Activated naive CD8-positive, alpha-beta T cell treated with anti-CD3 and anti-CD28 coated beads, Interleukin-2, amount 50 U/mL, for 24 hours (primary cell): Measurements from ENCODE around the gene CD93.

ENCODE experiments used
- ATAC-seq: fragments of 150-1000 bp; cut with Tn5 transposase; one replicate; pipeline ENCODE4 v1.10.0; 2021
- DNase-seq: peaks from one replicate; pipeline ENCODE4 v3.0.0; 2021
- H3K27ac Mint-ChIP-seq: one replicate; pipeline ENCODE4 v1.8.0; 2021; ENCODE audit warnings: mild to moderate bottlenecking, mixed read lengths
- H3K27me3 Mint-ChIP-seq: one replicate; pipeline ENCODE4 v1.8.0; 2021; ENCODE audit warnings: mixed read lengths
- H3K36me3 Mint-ChIP-seq: one replicate; pipeline ENCODE4 v1.8.0; 2021; ENCODE audit warnings: low read depth, mixed read lengths
- H3K4me1 Mint-ChIP-seq: one replicate; pipeline ENCODE4 v1.8.0; 2021; ENCODE audit warnings: mixed read lengths
- H3K4me3 Mint-ChIP-seq: one replicate; pipeline ENCODE4 v1.8.0; 2021; ENCODE audit warnings: mild to moderate bottlenecking, moderate library complexity, mixed read lengths
- H3K9me3 Mint-ChIP-seq: one replicate; pipeline ENCODE4 v1.8.0; 2021; ENCODE audit warnings: mixed read lengths

CD93 gene

DNA sequence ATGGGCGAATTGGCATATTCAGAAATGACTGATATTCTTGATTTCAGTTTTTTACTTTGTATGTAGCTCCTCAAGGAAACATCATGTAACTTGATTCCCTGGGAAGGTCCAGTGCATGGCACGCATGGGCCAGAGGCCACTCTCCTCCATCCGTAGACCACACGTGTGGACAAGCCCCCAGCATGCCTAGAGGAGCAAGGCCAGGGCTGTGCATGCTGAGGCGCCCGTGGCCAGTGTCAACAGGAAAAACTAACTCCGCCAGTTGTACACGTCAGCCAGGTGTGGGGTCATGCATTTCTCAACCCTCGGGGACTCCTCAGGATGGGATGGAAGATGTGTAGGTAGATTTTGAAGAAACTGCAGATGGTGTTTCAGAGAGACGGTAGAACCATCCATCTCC lies 37.8 kb upstream of the CD93 start:
- Mint-ChIP-seq H3K9me3 (no peaks in the 10 kb centered on the region), H3K27me3 (peaks cover 5% of the 10 kb centered on the region), H3K36me3 (no peaks in the 10 kb centered on the region), H3K4me1 (peaks cover 2% of the 10 kb centered on the region), H3K27ac (no peak overlapping the region), H3K4me3 (no peak overlapping the region)
- ATAC-seq, result no peak
- no peak for DNase-seq

GRCh38 chr20:23122796-23123655 lies 36.9 kb upstream of the CD93 start:
- H3K4me3 Mint-ChIP-seq, result no peak overlapping the region
- no peak overlapping the region for H3K27ac Mint-ChIP-seq
- H3K36me3 Mint-ChIP-seq, result no peaks in the 10 kb centered on the region
- DNase-seq, result no peak
- no peaks in the 10 kb centered on the region for H3K9me3 Mint-ChIP-seq
- no peak for ATAC-seq
- peaks cover 5% of the 10 kb centered on the region for H3K27me3 Mint-ChIP-seq
- peaks cover 2% of the 10 kb centered on the region for H3K4me1 Mint-ChIP-seq

- Mint-ChIP-seq H3K9me3 (no peaks in the 10 kb centered on the region), H3K27me3 (peaks cover 5% of the 10 kb centered on the region), H3K4me1 (peaks cover 2% of the 10 kb centered on the region), H3K27ac (no peak overlapping the region), H3K4me3 (no peak overlapping the region), H3K36me3 (no peaks in the 10 kb centered on the region)
- DNase-seq, result no peak
- ATAC-seq, result no peak
These were observed 36.2 kb upstream of the CD93 start for GRCh38 chr20:23122321-23122720.

- no peaks in the 10 kb centered on the region for H3K9me3 Mint-ChIP-seq
- H3K4me3 Mint-ChIP-seq, result no peak overlapping the region
- no peak for DNase-seq
- H3K4me1 Mint-ChIP-seq, result peaks cover 2% of the 10 kb centered on the region
- no peak overlapping the region for H3K27ac Mint-ChIP-seq
- H3K36me3 Mint-ChIP-seq, result no peaks in the 10 kb centered on the region
- ATAC-seq, result no peak
- peaks cover 5% of the 10 kb centered on the region for H3K27me3 Mint-ChIP-seq
These were observed 35.7 kb upstream of the CD93 start for GRCh38 chr20:23121751-23122320.

DNA sequence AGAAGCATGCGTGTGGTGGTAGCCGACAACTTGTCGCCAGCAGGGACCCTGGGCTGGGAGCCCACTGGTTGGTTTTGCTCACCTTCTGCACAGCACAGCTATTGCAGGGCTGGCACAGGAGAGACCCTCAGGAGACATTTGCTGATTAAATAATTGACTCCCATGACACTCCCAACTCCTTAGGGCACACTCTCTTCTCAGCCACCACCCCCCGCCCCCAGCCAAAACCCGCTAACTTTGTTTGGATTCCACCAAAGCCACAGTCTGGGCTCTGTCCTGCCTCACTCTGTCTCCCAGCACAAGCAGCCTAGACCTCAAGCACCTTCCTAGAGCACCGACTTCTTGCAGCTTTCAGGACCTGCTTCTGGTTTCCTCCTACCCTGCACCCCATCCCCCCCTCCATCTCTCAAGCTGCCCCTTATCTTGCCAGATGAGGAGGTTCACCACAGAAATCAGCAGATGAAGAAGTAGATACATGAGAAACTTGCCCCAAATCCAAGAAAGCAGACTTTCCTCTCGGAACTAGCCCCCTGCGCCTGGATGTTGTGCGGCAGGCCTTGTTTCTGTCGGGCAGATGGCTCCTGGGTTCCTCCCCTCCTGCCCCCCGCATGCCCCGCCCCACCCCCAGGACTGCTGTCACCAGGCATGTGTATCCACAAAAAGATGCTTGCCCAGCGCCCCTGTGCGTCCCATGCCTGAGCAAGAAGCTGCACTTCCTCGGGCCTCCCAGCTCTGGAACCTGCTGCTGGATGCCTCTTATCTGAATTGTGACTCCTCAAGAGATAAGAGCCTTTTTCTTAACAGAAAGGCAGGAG lies 35.0 kb upstream of the CD93 start:
- Mint-ChIP-seq H3K4me3 (no peak overlapping the region), H3K36me3 (no peaks in the 10 kb centered on the region), H3K9me3 (no peaks in the 10 kb centered on the region), H3K27ac (no peak overlapping the region), H3K4me1 (peaks cover 2% of the 10 kb centered on the region), H3K27me3 (peaks cover 5% of the 10 kb centered on the region)
- ATAC-seq, result no peak
- no peak for DNase-seq

DNA sequence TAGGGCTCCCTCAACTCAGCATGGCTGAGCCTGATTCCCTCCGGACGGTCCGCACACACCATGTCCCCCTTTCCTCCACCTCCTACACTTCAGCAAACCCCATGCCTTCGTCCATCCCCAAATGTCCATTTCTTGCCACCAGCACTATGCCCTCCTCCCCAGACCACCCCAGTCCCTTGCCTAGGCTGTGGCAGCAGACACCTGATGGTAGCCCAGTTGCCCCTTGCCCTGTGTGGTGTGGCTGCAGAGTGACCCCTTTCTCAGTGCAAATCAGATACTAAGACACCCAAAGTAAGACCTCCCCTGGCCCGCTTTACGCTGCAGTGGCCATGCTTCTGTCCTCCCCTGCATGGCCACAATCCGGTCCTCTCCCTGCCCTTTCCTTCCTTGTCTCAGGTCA lies 34.1 kb upstream of the CD93 start:
- Mint-ChIP-seq H3K4me3 (no peak overlapping the region), H3K9me3 (no peaks in the 10 kb centered on the region), H3K4me1 (peaks cover 2% of the 10 kb centered on the region), H3K36me3 (no peaks in the 10 kb centered on the region), H3K27me3 (peaks cover 5% of the 10 kb centered on the region), H3K27ac (no peak overlapping the region)
- DNase-seq, result no peak
- no peak for ATAC-seq

DNA sequence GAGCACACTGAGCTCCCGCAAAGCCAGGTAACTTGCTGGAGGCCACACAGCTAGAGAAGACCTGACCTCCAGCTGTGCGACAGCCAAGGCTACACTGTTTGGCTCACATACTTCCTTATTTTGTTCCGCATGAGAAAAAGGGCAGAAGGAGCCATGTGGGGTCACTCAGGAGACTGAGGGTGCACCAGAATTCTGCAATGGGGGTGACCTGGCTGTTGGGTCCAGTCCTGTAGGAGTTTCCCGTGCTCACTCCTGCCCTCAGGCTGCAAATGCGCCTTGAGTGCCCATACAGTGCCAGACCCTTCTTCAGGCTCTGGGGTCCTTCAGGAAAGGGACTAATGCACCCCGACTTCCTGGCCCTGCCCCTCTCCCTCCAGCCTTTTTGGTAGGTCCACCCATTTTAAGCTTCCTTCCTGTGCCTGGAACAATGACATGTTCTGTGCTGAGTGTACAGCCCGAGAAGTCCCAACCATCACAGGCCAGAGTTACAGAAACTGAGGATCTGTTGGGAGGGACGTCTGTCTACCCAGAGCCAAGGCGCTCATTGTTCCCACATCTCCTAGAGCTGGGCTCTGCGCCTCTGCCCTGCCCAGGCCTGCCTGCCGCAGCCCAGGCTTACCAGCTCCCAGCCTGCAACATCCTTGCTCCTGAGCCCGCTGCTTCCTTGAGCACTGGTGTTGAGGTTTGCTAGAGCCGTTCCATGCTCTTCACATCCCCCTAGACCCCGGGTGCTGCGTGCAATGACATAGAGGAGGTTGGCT lies 33.5 kb upstream of the CD93 start:
- Mint-ChIP-seq H3K27ac (no peak overlapping the region), H3K4me3 (no peak overlapping the region), H3K9me3 (no peaks in the 10 kb centered on the region), H3K27me3 (peaks cover 5% of the 10 kb centered on the region), H3K36me3 (no peaks in the 10 kb centered on the region), H3K4me1 (peaks cover 2% of the 10 kb centered on the region)
- DNase-seq, result no peak
- ATAC-seq, result no peak

GRCh38 chr20:23118766-23119165 lies 32.6 kb upstream of the CD93 start:
- peaks cover 2% of the 10 kb centered on the region for H3K4me1 Mint-ChIP-seq
- DNase-seq (no peak), ATAC-seq (no peak)
- no peak overlapping the region for H3K4me3 Mint-ChIP-seq
- no peaks in the 10 kb centered on the region for H3K9me3 Mint-ChIP-seq
- H3K36me3 Mint-ChIP-seq, result no peaks in the 10 kb centered on the region
- no peak overlapping the region for H3K27ac Mint-ChIP-seq
- peaks cover 5% of the 10 kb centered on the region for H3K27me3 Mint-ChIP-seq

DNA sequence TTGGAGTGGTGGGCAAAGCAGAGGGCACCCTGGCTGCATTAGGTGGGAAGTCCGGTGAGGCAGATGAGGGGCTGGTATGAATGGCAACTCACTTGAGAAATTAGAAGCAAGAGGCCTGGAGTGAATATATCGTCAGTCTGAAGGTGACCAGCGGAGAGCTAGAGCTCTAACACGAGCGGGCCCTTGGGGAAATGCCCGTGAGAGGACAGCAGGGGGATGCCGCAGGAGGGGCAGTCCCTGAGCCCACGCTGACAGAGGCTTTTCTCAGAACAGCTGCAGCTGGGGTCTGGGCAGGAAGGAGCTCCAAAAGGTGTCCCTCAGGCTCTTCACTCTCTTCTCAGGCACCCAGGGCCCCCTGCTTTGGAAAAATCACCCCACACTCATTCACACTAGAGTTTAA lies 32.0 kb upstream of the CD93 start:
- H3K9me3 Mint-ChIP-seq, result no peaks in the 10 kb centered on the region
- H3K27ac Mint-ChIP-seq, result no peak overlapping the region
- DNase-seq (no peak), ATAC-seq (no peak)
- no peak overlapping the region for H3K4me3 Mint-ChIP-seq
- no peaks in the 10 kb centered on the region for H3K36me3 Mint-ChIP-seq
- H3K4me1 Mint-ChIP-seq, result peaks cover 2% of the 10 kb centered on the region
- H3K27me3 Mint-ChIP-seq, result peaks cover 5% of the 10 kb centered on the region

DNA sequence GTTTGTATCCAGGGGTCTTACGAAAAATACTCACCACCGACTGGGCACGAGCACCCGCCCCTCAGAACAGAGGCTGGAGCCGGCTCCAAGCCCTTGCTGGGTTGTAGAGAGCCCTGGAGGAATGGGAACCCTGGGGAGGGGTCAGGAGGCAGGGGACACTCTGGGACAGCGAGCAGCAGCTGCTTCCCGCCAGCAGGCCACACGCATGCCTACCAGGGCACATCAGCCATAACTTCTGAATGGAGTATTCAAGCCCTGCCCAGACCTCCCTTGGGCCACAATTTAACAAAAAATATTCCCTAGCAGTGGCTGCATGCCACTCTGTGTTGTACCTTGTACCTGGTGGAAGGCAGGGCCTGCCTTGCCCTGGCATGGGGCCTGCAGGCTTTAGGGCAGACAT lies 31.6 kb upstream of the CD93 start:
- Mint-ChIP-seq H3K27me3 (peaks cover 5% of the 10 kb centered on the region), H3K27ac (no peak overlapping the region), H3K4me3 (no peak overlapping the region), H3K36me3 (no peaks in the 10 kb centered on the region), H3K9me3 (no peaks in the 10 kb centered on the region), H3K4me1 (peaks cover 2% of the 10 kb centered on the region)
- DNase-seq (no peak), ATAC-seq (no peak)

- no peak for DNase-seq
- H3K27ac Mint-ChIP-seq, result no peak overlapping the region
These were observed 30.4 kb upstream of the CD93 start for GRCh38 chr20:23116311-23117089.

GRCh38 chr20:23115822-23116221 lies 29.7 kb upstream of the CD93 start:
- Mint-ChIP-seq H3K4me1 (peaks cover 2% of the 10 kb centered on the region), H3K4me3 (no peak overlapping the region), H3K9me3 (no peaks in the 10 kb centered on the region), H3K36me3 (no peaks in the 10 kb centered on the region), H3K27me3 (peaks cover 5% of the 10 kb centered on the region), H3K27ac (no peak overlapping the region)
- no peak for ATAC-seq
- no peak for DNase-seq

More at GRCh38 chr20:23116311-23117089, 30.4 kb upstream of the CD93 start:
- no peaks in the 10 kb centered on the region for H3K36me3 Mint-ChIP-seq
- H3K4me3 Mint-ChIP-seq, result no peak overlapping the region
- no peaks in the 10 kb centered on the region for H3K9me3 Mint-ChIP-seq
- H3K4me1 Mint-ChIP-seq, result peaks cover 2% of the 10 kb centered on the region
- H3K27me3 Mint-ChIP-seq, result peaks cover 5% of the 10 kb centered on the region
- ATAC-seq, result no peak

GRCh38 chr20:23114448-23115082 lies 28.4 kb upstream of the CD93 start:
- H3K4me1 Mint-ChIP-seq, result peaks cover 2% of the 10 kb centered on the region
- no peaks in the 10 kb centered on the region for H3K9me3 Mint-ChIP-seq
- no peak overlapping the region for H3K27ac Mint-ChIP-seq
- ATAC-seq, result no peak
- peaks cover 2% of the 10 kb centered on the region for H3K27me3 Mint-ChIP-seq
- DNase-seq, result no peak
- no peaks in the 10 kb centered on the region for H3K36me3 Mint-ChIP-seq
- H3K4me3 Mint-ChIP-seq, result no peak overlapping the region
